Gastrocnemius medialis (tissue), 4 donors: ENCODE data around the gene NOS1AP.

ENCODE experiments used
- POLR2A ChIP-seq, 2 donors: fragments of 450-650 bp; IDR thresholded peaks; one replicate each; pipeline ENCODE4 v1.6.1; 2017; ENCODE audit warnings: antibody characterized with exemption in 2 of 2, mild to moderate bottlenecking in 2 of 2, moderate library complexity in 2 of 2
- TF ChIP-seq, protein P1 (sequence below), 5 experiments: fragments of 450-650 bp in 3 of 5; fragments of 200-600 bp in 2 of 5; sonication (generic) in 2 of 5; IDR thresholded peaks in 4 of 5; conservative IDR thresholded peaks in 1 of 5; 1 replicate in 4 of 5; 2 replicates in 1 of 5; pipeline ENCODE4 v1.5.1; 2016 to 2019; ENCODE audit warnings: antibody characterized with exemption in 5 of 5, mild to moderate bottlenecking in 3 of 5, moderate library complexity in 3 of 5

DNA sequence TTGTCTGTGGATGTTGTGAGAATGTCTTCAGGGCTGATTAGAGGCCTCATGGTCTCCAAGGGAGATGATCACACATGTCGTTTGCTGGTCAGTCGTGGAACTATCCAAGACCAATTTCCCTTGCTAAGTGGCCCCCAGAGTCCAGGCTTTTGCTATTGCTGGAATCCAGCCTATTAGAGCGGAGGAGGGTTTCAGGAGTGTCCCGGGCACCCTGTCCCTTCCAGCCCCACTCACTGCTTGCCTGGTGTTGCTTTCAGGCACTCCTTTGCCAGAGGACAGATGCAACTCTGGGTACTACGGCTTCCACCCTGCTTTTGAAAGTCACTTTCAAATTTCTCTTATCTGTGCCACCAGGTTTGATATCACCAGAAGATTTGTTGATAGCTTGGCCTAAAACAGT, 149.1 kb downstream of the NOS1AP start:
- TF ChIP-seq, protein P1, sequence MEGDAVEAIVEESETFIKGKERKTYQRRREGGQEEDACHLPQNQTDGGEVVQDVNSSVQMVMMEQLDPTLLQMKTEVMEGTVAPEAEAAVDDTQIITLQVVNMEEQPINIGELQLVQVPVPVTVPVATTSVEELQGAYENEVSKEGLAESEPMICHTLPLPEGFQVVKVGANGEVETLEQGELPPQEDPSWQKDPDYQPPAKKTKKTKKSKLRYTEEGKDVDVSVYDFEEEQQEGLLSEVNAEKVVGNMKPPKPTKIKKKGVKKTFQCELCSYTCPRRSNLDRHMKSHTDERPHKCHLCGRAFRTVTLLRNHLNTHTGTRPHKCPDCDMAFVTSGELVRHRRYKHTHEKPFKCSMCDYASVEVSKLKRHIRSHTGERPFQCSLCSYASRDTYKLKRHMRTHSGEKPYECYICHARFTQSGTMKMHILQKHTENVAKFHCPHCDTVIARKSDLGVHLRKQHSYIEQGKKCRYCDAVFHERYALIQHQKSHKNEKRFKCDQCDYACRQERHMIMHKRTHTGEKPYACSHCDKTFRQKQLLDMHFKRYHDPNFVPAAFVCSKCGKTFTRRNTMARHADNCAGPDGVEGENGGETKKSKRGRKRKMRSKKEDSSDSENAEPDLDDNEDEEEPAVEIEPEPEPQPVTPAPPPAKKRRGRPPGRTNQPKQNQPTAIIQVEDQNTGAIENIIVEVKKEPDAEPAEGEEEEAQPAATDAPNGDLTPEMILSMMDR (IDR thresholded peaks at IDR 0.05 in 4 of 5, conservative IDR thresholded peaks at IDR 0.05 in 1 of 5) = no peak
- TF ChIP-seq POLR2A (IDR thresholded peaks at IDR 0.05) = no peak
